Neuron (in vitro differentiated cells): ENCODE results near the gene TRAF3.

Source experiments
- H2AFZ ChIP-seq: one replicate; pipeline ENCODE4 v1.6.1; 2013; ENCODE audit warnings: low read depth, mild to moderate bottlenecking, inconsistent platforms, low read length, moderate library complexity
- H3K27me3 ChIP-seq: one replicate; pipeline ENCODE4 v1.6.1; 2013; ENCODE audit warnings: low read length; ENCODE audit not compliant: insufficient read depth
- H3K36me3 ChIP-seq: one replicate; pipeline ENCODE4 v1.6.1; 2013; ENCODE audit warnings: low read length; ENCODE audit not compliant: insufficient read depth
- H3K4me1 ChIP-seq: one replicate; pipeline ENCODE4 v1.6.1; 2013; ENCODE audit warnings: low read length; ENCODE audit not compliant: insufficient read depth
- H3K4me3 ChIP-seq: 2 replicates; pipeline ENCODE4 v1.5.1; 2013; ENCODE audit warnings: mild to moderate bottlenecking, low read length, moderate library complexity
- H3K9me3 ChIP-seq: one replicate; pipeline ENCODE4 v1.6.1; 2013; ENCODE audit warnings: low read length

The TRAF3 gene

GRCh38 chr14:102945346-102946130, 168.3 kb downstream of the TRAF3 start:
- H3K36me3 ChIP-seq, result peaks cover 82% of the 10 kb centered on the region
- H3K27me3 ChIP-seq, result no peaks in the 10 kb centered on the region
- H2AFZ ChIP-seq, result no peak overlapping the region
- no peaks in the 10 kb centered on the region for H3K9me3 ChIP-seq
- no peak overlapping the region for H3K4me3 ChIP-seq
- no peaks in the 10 kb centered on the region for H3K4me1 ChIP-seq

- no peaks in the 10 kb centered on the region for H3K4me1 ChIP-seq
- H3K36me3 ChIP-seq, result peaks cover 80% of the 10 kb centered on the region
- H3K27me3 ChIP-seq, result no peaks in the 10 kb centered on the region
- no peak overlapping the region for H2AFZ ChIP-seq
- no peak overlapping the region for H3K4me3 ChIP-seq
- no peaks in the 10 kb centered on the region for H3K9me3 ChIP-seq
These were observed 170.3 kb downstream of the TRAF3 start for GRCh38 chr14:102947321-102948103.

GRCh38 chr14:102948698-102949061, 171.4 kb downstream of the TRAF3 start:
- H3K36me3 ChIP-seq, result peaks cover 85% of the 10 kb centered on the region
- no peak overlapping the region for H3K4me3 ChIP-seq
- no peaks in the 10 kb centered on the region for H3K9me3 ChIP-seq
- no peaks in the 10 kb centered on the region for H3K4me1 ChIP-seq
- H2AFZ ChIP-seq, result no peak overlapping the region
- no peaks in the 10 kb centered on the region for H3K27me3 ChIP-seq

GRCh38 chr14:102949062-102949800, 172.0 kb downstream of the TRAF3 start:
- Histone ChIP-seq H3K9me3 (no peaks in the 10 kb centered on the region), H2AFZ (no peak overlapping the region), H3K27me3 (no peaks in the 10 kb centered on the region), H3K36me3 (peaks cover 85% of the 10 kb centered on the region), H3K4me1 (no peaks in the 10 kb centered on the region), H3K4me3 (no peak overlapping the region)

GRCh38 chr14:102949801-102950451, 172.7 kb downstream of the TRAF3 start:
- H2AFZ ChIP-seq, result no peak overlapping the region
- no peaks in the 10 kb centered on the region for H3K4me1 ChIP-seq
- no peaks in the 10 kb centered on the region for H3K9me3 ChIP-seq
- H3K4me3 ChIP-seq, result no peak overlapping the region
- peaks cover 85% of the 10 kb centered on the region for H3K36me3 ChIP-seq
- H3K27me3 ChIP-seq, result no peaks in the 10 kb centered on the region

- no peaks in the 10 kb centered on the region for H3K9me3 ChIP-seq
- no peak overlapping the region for H2AFZ ChIP-seq
- H3K36me3 ChIP-seq, result peaks cover 83% of the 10 kb centered on the region
- no peaks in the 10 kb centered on the region for H3K27me3 ChIP-seq
- H3K4me3 ChIP-seq, result no peak overlapping the region
- H3K4me1 ChIP-seq, result no peaks in the 10 kb centered on the region
These were observed 173.8 kb downstream of the TRAF3 start for GRCh38 chr14:102951034-102951433.

- Histone ChIP-seq H3K4me3 (no peak overlapping the region), H3K4me1 (no peaks in the 10 kb centered on the region), H2AFZ (no peak overlapping the region), H3K27me3 (no peaks in the 10 kb centered on the region), H3K36me3 (peaks cover 82% of the 10 kb centered on the region), H3K9me3 (no peaks in the 10 kb centered on the region)
These were observed 174.6 kb downstream of the TRAF3 start for GRCh38 chr14:102951799-102952198.

GRCh38 chr14:102952276-102952675, 175.0 kb downstream of the TRAF3 start:
- H3K9me3 ChIP-seq, result no peaks in the 10 kb centered on the region
- H3K36me3 ChIP-seq, result peaks cover 82% of the 10 kb centered on the region
- H3K4me1 ChIP-seq, result no peaks in the 10 kb centered on the region
- no peaks in the 10 kb centered on the region for H3K27me3 ChIP-seq
- H3K4me3 ChIP-seq, result no peak overlapping the region
- H2AFZ ChIP-seq, result no peak overlapping the region

GRCh38 chr14:102953100-102953499, 175.9 kb downstream of the TRAF3 start:
- Histone ChIP-seq H3K4me1 (no peaks in the 10 kb centered on the region), H3K9me3 (no peaks in the 10 kb centered on the region), H2AFZ (no peak overlapping the region), H3K36me3 (peaks cover 83% of the 10 kb centered on the region), H3K27me3 (no peaks in the 10 kb centered on the region), H3K4me3 (no peak overlapping the region)

GRCh38 chr14:102954081-102954789, 177.0 kb downstream of the TRAF3 start:
- Histone ChIP-seq H3K27me3 (no peaks in the 10 kb centered on the region), H3K4me3 (no peak overlapping the region), H3K4me1 (no peaks in the 10 kb centered on the region), H3K9me3 (no peaks in the 10 kb centered on the region), H2AFZ (no peak overlapping the region), H3K36me3 (peaks cover 85% of the 10 kb centered on the region)

GRCh38 chr14:102955636-102956408, 178.6 kb downstream of the TRAF3 start:
- H3K36me3 ChIP-seq, result peaks cover 86% of the 10 kb centered on the region
- no peak overlapping the region for H2AFZ ChIP-seq
- no peaks in the 10 kb centered on the region for H3K27me3 ChIP-seq
- H3K9me3 ChIP-seq, result no peaks in the 10 kb centered on the region
- H3K4me3 ChIP-seq, result no peak overlapping the region
- no peaks in the 10 kb centered on the region for H3K4me1 ChIP-seq

- Histone ChIP-seq H2AFZ (no peak overlapping the region), H3K36me3 (peaks cover 86% of the 10 kb centered on the region), H3K4me3 (no peak overlapping the region), H3K9me3 (no peaks in the 10 kb centered on the region), H3K27me3 (no peaks in the 10 kb centered on the region), H3K4me1 (no peaks in the 10 kb centered on the region)
These were observed 180.0 kb downstream of the TRAF3 start for GRCh38 chr14:102957222-102957621.
